ENCODE measurements around the gene CENPP. TPM values are rescaled to one million over a fixed set of nuclear protein-coding genes. Genes with fewer than 3 reads are reported as not detected.

Gene CENPP
- total RNA-seq, 1 donor from 2014 or later, result 4.5 TPM

- Mint-ChIP-seq H3K4me1 (ENCODE audit: unreplicated experiment) (peaks cover 7% of the 10 kb centered on the region), H3K4me3 (ENCODE audit: unreplicated experiment) (no peak overlapping the region), H3K27me3 (ENCODE audit: unreplicated experiment) (no peaks in the 10 kb centered on the region), H3K9me3 (ENCODE audit: unreplicated experiment) (no peaks in the 10 kb centered on the region), H3K27ac (ENCODE audit: unreplicated experiment) (no peak overlapping the region), H3K36me3 (ENCODE audit: low read depth, unreplicated experiment) (no peaks in the 10 kb centered on the region)
- DNase-seq (ENCODE audit: low spot score), result no peak
- TF ChIP-seq CTCF (IDR thresholded peaks at IDR 0.05; ENCODE audit: unreplicated experiment), result no peak
Measured at GRCh38 chr9:92483627-92484545, 158.1 kb downstream of the CENPP start.

GRCh38 chr9:92484563-92484962 lies 158.8 kb downstream of the CENPP start:
- Mint-ChIP-seq H3K4me3 (ENCODE audit: unreplicated experiment) (no peak overlapping the region), H3K27me3 (ENCODE audit: unreplicated experiment) (no peaks in the 10 kb centered on the region), H3K4me1 (ENCODE audit: unreplicated experiment) (peaks cover 14% of the 10 kb centered on the region), H3K36me3 (ENCODE audit: low read depth, unreplicated experiment) (no peaks in the 10 kb centered on the region), H3K27ac (ENCODE audit: unreplicated experiment) (no peak overlapping the region), H3K9me3 (ENCODE audit: unreplicated experiment) (no peaks in the 10 kb centered on the region)
- no peak for TF ChIP-seq CTCF (IDR thresholded peaks at IDR 0.05; ENCODE audit: unreplicated experiment)
- DNase-seq (ENCODE audit: low spot score), result no peak

GRCh38 chr9:92486371-92486770 lies 160.6 kb downstream of the CENPP start:
- no peak overlapping the region for H3K27ac Mint-ChIP-seq (ENCODE audit: unreplicated experiment)
- no peak overlapping the region for H3K4me3 Mint-ChIP-seq (ENCODE audit: unreplicated experiment)
- no peaks in the 10 kb centered on the region for H3K36me3 Mint-ChIP-seq (ENCODE audit: low read depth, unreplicated experiment)
- H3K9me3 Mint-ChIP-seq (ENCODE audit: unreplicated experiment), result no peaks in the 10 kb centered on the region
- no peak for TF ChIP-seq CTCF (IDR thresholded peaks at IDR 0.05; ENCODE audit: unreplicated experiment)
- no peaks in the 10 kb centered on the region for H3K27me3 Mint-ChIP-seq (ENCODE audit: unreplicated experiment)
- H3K4me1 Mint-ChIP-seq (ENCODE audit: unreplicated experiment), result peaks cover 16% of the 10 kb centered on the region
- DNase-seq (ENCODE audit: low spot score), result no peak

GRCh38 chr9:92488681-92489550 lies 163.2 kb downstream of the CENPP start:
- Mint-ChIP-seq H3K4me3 (ENCODE audit: unreplicated experiment) (no peak overlapping the region), H3K27ac (ENCODE audit: unreplicated experiment) (peak overlapping the region; percentile 87), H3K4me1 (ENCODE audit: unreplicated experiment) (peaks cover 22% of the 10 kb centered on the region), H3K27me3 (ENCODE audit: unreplicated experiment) (no peaks in the 10 kb centered on the region), H3K9me3 (ENCODE audit: unreplicated experiment) (no peaks in the 10 kb centered on the region), H3K36me3 (ENCODE audit: low read depth, unreplicated experiment) (no peaks in the 10 kb centered on the region)
- no peak for TF ChIP-seq CTCF (IDR thresholded peaks at IDR 0.05; ENCODE audit: unreplicated experiment)
- DNase-seq (ENCODE audit: low spot score), result no peak

All from endothelial cell (in vitro differentiated cells).